Right cardiac atrium (tissue), 5 donors: ENCODE data around the gene YEATS4. TPM values are rescaled to one million over a fixed set of nuclear protein-coding genes. Genes with fewer than 3 reads are reported as not detected.
A peak's percentile ranks its signal among the peaks of the same experiment; 100 is the strongest.

Experiments
- ATAC-seq, 2 donors: fragments of 200-7000 bp; cut with Tn5 transposase; one replicate each; pipeline versions ENCODE4 v1.8.0 to v1.9.1; 2020; ENCODE audit warnings: moderate library complexity in 2 of 2, mild to moderate bottlenecking in 1 of 2
- DNase-seq, 3 donors: peaks; one replicate each; pipeline ENCODE4 v3.0.0-alpha.2; 2020
- H3K27ac ChIP-seq: one replicate; pipeline ENCODE4 v1.5.1; 2013; ENCODE audit warnings: mild to moderate bottlenecking, low read length, control low read depth, moderate library complexity
- H3K27me3 ChIP-seq: one replicate; pipeline ENCODE4 v1.6.1; 2013; ENCODE audit not compliant: control insufficient read depth, insufficient read depth
- H3K4me1 ChIP-seq: one replicate; pipeline ENCODE4 v1.6.1; 2013; ENCODE audit warnings: low read length; ENCODE audit not compliant: control insufficient read depth, insufficient read depth
- H3K4me3 ChIP-seq: one replicate; pipeline ENCODE4 v1.5.1; 2013; ENCODE audit warnings: low read length, control low read depth
- H3K9me3 ChIP-seq: one replicate; pipeline ENCODE4 v1.6.1; 2013; ENCODE audit warnings: low read length; ENCODE audit not compliant: control insufficient read depth
- WGBS: extraction: QIAGEN DNeasy Blood & Tissue Kit; methylation state at CpG from one replicate; pipeline ENCODE4 v1.1.7; 2013; 5-methylcytosine and 5-hydroxymethylcytosine counted together
- intact Hi-C, 4 donors: fragments of 100-400 bp; cut with DNase I; formaldehyde crosslinking; loops; one replicate each; pipeline versions ENCODE4 v1.11.0 to v1.14.0; 2022 to 2023
- polyA plus RNA-seq: library from polyadenylated mRNA; stranded (reverse); fragments of 200-250 nt; gene quantifications from one replicate; pipeline ENCODE4 v1.2.3, GENCODE V29; 2013
- total RNA-seq, 4 donors: library from RNA; stranded (reverse); fragmentation: NEBNext Ultra II Directional; extraction: Animal tissue kit (Norgen Biotek cat#: 25700); gene quantifications; one replicate each; pipeline ENCODE4 v1.2.1, GENCODE V29; 2021
- donor health status: healthy with polysubstance abuse.
- donor health status: DM: no; HTN: yes; CAD: no.
- donor health status: DM: no; HTN: no; CAD: no.
- donor health status: DM: no; HTN: yes; CAD: no; lungs with severe emphysema.
- donor health status: DM: yes; HTN: yes; CAD: no.

Gene YEATS4
- total and polyA plus RNA-seq, 5 donors = 6.8 to 15.2 (median 11.5) TPM

- H3K4me1 ChIP-seq = no peaks in the 10 kb centered on the region
- H3K9me3 ChIP-seq = no peaks in the 10 kb centered on the region
- no peak for ATAC-seq
- no peak for DNase-seq
- 75% methylated on average over 2 of the region's 2 CpGs for WGBS
- no peaks in the 10 kb centered on the region for H3K27me3 ChIP-seq
- no peak overlapping the region for H3K4me3 ChIP-seq
- H3K27ac ChIP-seq = no peak overlapping the region
- intact Hi-C loops = no loop called here
These were observed 17.1 kb upstream of the YEATS4 start for GRCh38 chr12:69342421-69342820.

GRCh38 chr12:69343357-69343756, 16.2 kb upstream of the YEATS4 start:
- Histone ChIP-seq H3K4me3 (no peak overlapping the region), H3K27ac (no peak overlapping the region), H3K4me1 (no peaks in the 10 kb centered on the region), H3K9me3 (no peaks in the 10 kb centered on the region), H3K27me3 (no peaks in the 10 kb centered on the region)
- ATAC-seq = no peak
- no peak for DNase-seq
- intact Hi-C loops = no loop called here
- 61% methylated on average over 3 of the region's 3 CpGs for WGBS

- intact Hi-C loops = no loop called here
- Histone ChIP-seq H3K27ac (no peak overlapping the region), H3K4me1 (no peaks in the 10 kb centered on the region), H3K27me3 (no peaks in the 10 kb centered on the region), H3K4me3 (no peak overlapping the region), H3K9me3 (no peaks in the 10 kb centered on the region)
- WGBS = 52% methylated on average over 3 of the region's 3 CpGs
- no peak for DNase-seq
- no peak for ATAC-seq
These were observed 15.5 kb upstream of the YEATS4 start for GRCh38 chr12:69343885-69344612.

GRCh38 chr12:69345077-69345476, 14.5 kb upstream of the YEATS4 start:
- intact Hi-C loops = no loop called here
- no peaks in the 10 kb centered on the region for H3K4me1 ChIP-seq
- H3K4me3 ChIP-seq = no peak overlapping the region
- no peak for DNase-seq
- H3K9me3 ChIP-seq = no peaks in the 10 kb centered on the region
- no peak overlapping the region for H3K27ac ChIP-seq
- WGBS = 91% methylated on average over 2 of the region's 2 CpGs
- no peaks in the 10 kb centered on the region for H3K27me3 ChIP-seq
- ATAC-seq = no peak

- Histone ChIP-seq H3K27ac (no peak overlapping the region), H3K4me3 (no peak overlapping the region), H3K27me3 (no peaks in the 10 kb centered on the region), H3K9me3 (no peaks in the 10 kb centered on the region), H3K4me1 (no peaks in the 10 kb centered on the region)
- intact Hi-C loops = no loop called here
- DNase-seq = no peak
- 25% methylated on average over 1 of the region's 1 CpG for WGBS
- ATAC-seq = no peak
These were observed 13.8 kb upstream of the YEATS4 start for GRCh38 chr12:69345742-69346141.

- WGBS = 77% methylated on average over 4 of the region's 4 CpGs
- intact Hi-C loops = no loop called here
- H3K9me3 ChIP-seq = no peaks in the 10 kb centered on the region
- H3K27ac ChIP-seq = no peak within 1 kb of the TSS
- no peaks in the 10 kb centered on the region for H3K27me3 ChIP-seq
- ATAC-seq (peak; percentile 59 to 72), DNase-seq (peak in 1 of 3 donors; percentile 26)
- H3K4me3 ChIP-seq = no peak within 1 kb of the TSS
- H3K4me1 ChIP-seq = no peaks in the 10 kb centered on the region
These were observed 11.2 kb upstream of the YEATS4 start, which contains the start of gene LYZ for GRCh38 chr12:69348162-69348938. Gene LYZ (plus strand): TSS chr12:69348381. CDS start chr12:69348409, 28 bp downstream.

- Histone ChIP-seq H3K27ac (no peak overlapping the region), H3K9me3 (no peaks in the 10 kb centered on the region), H3K4me1 (no peaks in the 10 kb centered on the region), H3K27me3 (no peaks in the 10 kb centered on the region), H3K4me3 (no peak overlapping the region)
- intact Hi-C loops = no loop called here
- ATAC-seq (no peak), DNase-seq (no peak)
- WGBS = 72% methylated on average over 2 of the region's 2 CpGs
These were observed 9.4 kb upstream of the YEATS4 start for GRCh38 chr12:69350002-69350626.

- H3K4me3 ChIP-seq = no peak overlapping the region
- no peaks in the 10 kb centered on the region for H3K4me1 ChIP-seq
- H3K27ac ChIP-seq = no peak overlapping the region
- ATAC-seq = no peak
- intact Hi-C loops = no loop called here
- no peaks in the 10 kb centered on the region for H3K27me3 ChIP-seq
- no peak for DNase-seq
- H3K9me3 ChIP-seq = no peaks in the 10 kb centered on the region
- WGBS = 83% methylated on average over 1 of the region's 1 CpG
These were observed 8.8 kb upstream of the YEATS4 start for GRCh38 chr12:69350777-69351176.

- no peaks in the 10 kb centered on the region for H3K27me3 ChIP-seq
- intact Hi-C loops = no loop called here
- H3K4me3 ChIP-seq = no peak overlapping the region
- no peaks in the 10 kb centered on the region for H3K4me1 ChIP-seq
- DNase-seq = no peak
- WGBS = 77% methylated on average over 2 of the region's 2 CpGs
- ATAC-seq = no peak
- H3K27ac ChIP-seq = no peak overlapping the region
- H3K9me3 ChIP-seq = no peaks in the 10 kb centered on the region
These were observed 7.9 kb upstream of the YEATS4 start for GRCh38 chr12:69351462-69352236.

GRCh38 chr12:69352904-69353303, 6.6 kb upstream of the YEATS4 start:
- Histone ChIP-seq H3K4me1 (no peaks in the 10 kb centered on the region), H3K27me3 (no peaks in the 10 kb centered on the region), H3K9me3 (no peaks in the 10 kb centered on the region), H3K27ac (no peak overlapping the region), H3K4me3 (no peak overlapping the region)
- intact Hi-C loops = no loop called here
- ATAC-seq (no peak), DNase-seq (no peak)
- WGBS = 91% methylated on average over 5 of the region's 5 CpGs
